Measurements from ENCODE around the gene MED28.

- TF ChIP-seq CTCF (IDR thresholded peaks at IDR 0.05) = no peak
- no peak for TF ChIP-seq POLR2A (IDR thresholded peaks at IDR 0.05)
These were observed 53.3 kb downstream of the MED28 start for GRCh38 chr4:17667653-17668201.
